OCI-LY7 (cell line): ENCODE data around the gene ELMO1. TPM values are rescaled to one million over a fixed set of nuclear protein-coding genes. Genes with fewer than 3 reads are reported as not detected.

Source experiments
- BruUV-seq: library from RNA; stranded (reverse); fragments of 400-500 nt; replicated peaks from 2 replicates; lab custom pipeline; 2021; lab: Mats Ljungman, UMichigan
- CTCF ChIA-PET: fragments of 300-600 bp; sonication (Branson Sonifier 250); formaldehyde crosslinking; loops from one replicate; lab custom pipeline; 2022; ENCODE audit warnings: antibody characterized with exemption; ENCODE audit not compliant: unreplicated experiment; lab: Charles Lee
- POLR2A ChIA-PET: fragments of 300-600 bp; sonication (Branson Sonifier 250); formaldehyde crosslinking; loops from one replicate; lab custom pipeline; 2022; ENCODE audit warnings: antibody characterized with exemption; lab: Charles Lee
- DNase-seq: peaks from one replicate; pipeline ENCODE4 v3.0.0-alpha.2; 2015; ENCODE audit warnings: low spot score
- H2AFZ ChIP-seq: fragments of 200-600 bp; sonication (generic), shearing (Covaris generic); 2 replicates; pipeline ENCODE4 v1.6.1; 2014; ENCODE audit warnings: mild to moderate bottlenecking, antibody characterized with exemption, low read length, moderate library complexity
- H3K27ac ChIP-seq: fragments of 200-600 bp; sonication (generic); 2 replicates; pipeline ENCODE4 v1.5.1; 2014; ENCODE audit warnings: mixed run types, low read depth, mild to moderate bottlenecking, moderate library complexity, low read length, inconsistent platforms; ENCODE audit not compliant: poor library complexity, severe bottlenecking
- H3K36me3 ChIP-seq: fragments of 200-600 bp; sonication (generic); 2 replicates; pipeline ENCODE4 v1.6.1; 2014; ENCODE audit warnings: mild to moderate bottlenecking, antibody characterized with exemption, low read length, moderate library complexity, mixed read lengths; ENCODE audit not compliant: insufficient read depth
- H3K4me1 ChIP-seq: fragments of 200-600 bp; sonication (generic); 2 replicates; pipeline ENCODE4 v1.5.1; 2014; ENCODE audit warnings: mild to moderate bottlenecking, low read length; ENCODE audit not compliant: insufficient read depth, poor library complexity, severe bottlenecking
- H3K4me2 ChIP-seq: fragments of 200-600 bp; sonication (generic); 2 replicates; pipeline ENCODE4 v1.6.1; 2014; ENCODE audit warnings: mild to moderate bottlenecking, low read length
- H3K4me3 ChIP-seq: fragments of 200-600 bp; sonication (generic); 2 replicates; pipeline ENCODE4 v1.5.1; 2014; ENCODE audit warnings: mild to moderate bottlenecking, low read depth, low read length; ENCODE audit not compliant: poor library complexity, severe bottlenecking
- H3K79me2 ChIP-seq: fragments of 200-600 bp; sonication (generic); 2 replicates; pipeline ENCODE4 v1.6.1; 2016; ENCODE audit warnings: low read depth, mild to moderate bottlenecking, low read length, moderate library complexity, mixed read lengths; ENCODE audit not compliant: insufficient read depth
- H3K9me2 ChIP-seq: fragments of 200-600 bp; sonication (generic); 2 replicates; pipeline ENCODE4 v1.6.1; 2016; ENCODE audit warnings: mild to moderate bottlenecking, low read length, mixed read lengths; ENCODE audit not compliant: insufficient read depth
- H3K9me3 ChIP-seq: fragments of 200-600 bp; sonication (generic); 2 replicates; pipeline ENCODE4 v1.6.1; 2014; ENCODE audit warnings: mild to moderate bottlenecking, mixed run types, low read length, mixed read lengths
- H4K20me1 ChIP-seq: fragments of 200-600 bp; sonication (generic); 2 replicates; pipeline ENCODE4 v1.6.1; 2014; ENCODE audit warnings: mild to moderate bottlenecking, antibody characterized with exemption, low read length, moderate library complexity, mixed read lengths; ENCODE audit not compliant: insufficient read depth
- EZH2phosphoT487 ChIP-seq: fragments of 200-600 bp; sonication (generic); IDR thresholded peaks from 2 replicates; pipeline ENCODE4 v1.6.1; 2018; ENCODE audit warnings: low read depth, borderline replicate concordance, mild to moderate bottlenecking, mixed run types, antibody characterized with exemption, low read length, moderate library complexity, mixed read lengths
- intact Hi-C: fragments of 100-400 bp; cut with micrococcal nuclease; formaldehyde crosslinking; loops from one replicate; pipeline ENCODE4 v1.10.0; 2022; ENCODE audit not compliant: unreplicated experiment
- total RNA-seq, 2 experiments: library from RNA; depleted of rRNA in 1 of 2; stranded (reverse); fragments of >200 nt in 1 of 2; shearing (Covaris generic) in 1 of 2; gene quantifications; 2 replicates each; pipeline ENCODE4 v1.2.3, GENCODE V29; 2014 to 2022
- TF ChIP-seq, protein P1 (sequence below): fragments of 200-600 bp; sonication (generic); conservative IDR thresholded peaks from 2 replicates; pipeline ENCODE4 v1.5.1; 2014; ENCODE audit warnings: mild to moderate bottlenecking, antibody characterized with exemption, low read length, moderate library complexity, mixed read lengths

ELMO1 gene
- total RNA-seq, 2 experiments from 2014 or later, result 101 to 103 TPM

DNA sequence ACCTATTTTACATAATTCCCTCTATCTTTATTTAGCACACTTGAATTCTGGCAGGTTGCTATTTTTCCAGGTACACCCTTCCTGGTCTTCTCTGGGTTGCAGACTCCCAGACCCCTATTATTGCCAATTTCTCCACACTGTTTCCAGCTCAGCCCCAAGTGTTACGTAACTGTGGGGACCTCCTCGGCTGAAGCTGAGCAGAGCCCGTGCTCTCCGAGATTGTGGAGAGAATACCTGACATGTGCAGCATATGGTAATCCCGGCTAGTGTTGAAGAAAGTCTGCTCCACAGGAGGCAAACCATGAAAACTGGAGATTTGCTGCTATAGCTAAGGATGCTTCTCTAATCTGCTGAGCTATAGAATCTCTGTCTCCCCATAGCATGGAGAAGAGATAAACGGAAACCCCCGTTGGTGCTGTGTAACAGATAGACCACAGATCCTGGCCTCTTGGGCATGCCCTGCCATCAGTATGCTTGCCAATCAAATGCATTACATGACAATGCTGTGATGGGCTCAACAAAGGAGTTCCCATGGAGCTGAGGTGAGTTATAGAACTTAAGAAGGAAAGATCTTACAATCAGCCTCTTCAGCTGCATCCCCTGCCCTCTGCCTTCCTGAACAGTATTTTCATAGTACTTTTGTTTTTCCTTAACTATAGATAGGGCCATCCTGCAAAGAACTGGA is 579.8 kb downstream of the ELMO1 start:
- Histone ChIP-seq H3K4me2 (no peak overlapping the region), H3K4me1 (no peaks in the 10 kb centered on the region), H4K20me1 (no peaks in the 10 kb centered on the region), H2AFZ (no peak overlapping the region), H3K4me3 (no peak overlapping the region), H3K79me2 (no peaks in the 10 kb centered on the region), H3K27ac (no peak overlapping the region), H3K9me3 (no peaks in the 10 kb centered on the region), H3K9me2 (no peaks in the 10 kb centered on the region), H3K36me3 (peaks cover 89% of the 10 kb centered on the region)
- DNase-seq, result no peak
- ChIA-PET POLR2A (interaction anchor here (0.6 to 0.7 kb wide), 2 partner anchors 842 to 952 kb away, joined by 3 to 5 read pairs; no protein-coding TSS in a partner anchor), CTCF (no interaction called here)
- intact Hi-C loops, result no loop called here
- TF ChIP-seq, protein P1, sequence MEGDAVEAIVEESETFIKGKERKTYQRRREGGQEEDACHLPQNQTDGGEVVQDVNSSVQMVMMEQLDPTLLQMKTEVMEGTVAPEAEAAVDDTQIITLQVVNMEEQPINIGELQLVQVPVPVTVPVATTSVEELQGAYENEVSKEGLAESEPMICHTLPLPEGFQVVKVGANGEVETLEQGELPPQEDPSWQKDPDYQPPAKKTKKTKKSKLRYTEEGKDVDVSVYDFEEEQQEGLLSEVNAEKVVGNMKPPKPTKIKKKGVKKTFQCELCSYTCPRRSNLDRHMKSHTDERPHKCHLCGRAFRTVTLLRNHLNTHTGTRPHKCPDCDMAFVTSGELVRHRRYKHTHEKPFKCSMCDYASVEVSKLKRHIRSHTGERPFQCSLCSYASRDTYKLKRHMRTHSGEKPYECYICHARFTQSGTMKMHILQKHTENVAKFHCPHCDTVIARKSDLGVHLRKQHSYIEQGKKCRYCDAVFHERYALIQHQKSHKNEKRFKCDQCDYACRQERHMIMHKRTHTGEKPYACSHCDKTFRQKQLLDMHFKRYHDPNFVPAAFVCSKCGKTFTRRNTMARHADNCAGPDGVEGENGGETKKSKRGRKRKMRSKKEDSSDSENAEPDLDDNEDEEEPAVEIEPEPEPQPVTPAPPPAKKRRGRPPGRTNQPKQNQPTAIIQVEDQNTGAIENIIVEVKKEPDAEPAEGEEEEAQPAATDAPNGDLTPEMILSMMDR, result no peak
- no peak for TF ChIP-seq EZH2phosphoT487
- BruUV-seq, result no TSS peak

DNA sequence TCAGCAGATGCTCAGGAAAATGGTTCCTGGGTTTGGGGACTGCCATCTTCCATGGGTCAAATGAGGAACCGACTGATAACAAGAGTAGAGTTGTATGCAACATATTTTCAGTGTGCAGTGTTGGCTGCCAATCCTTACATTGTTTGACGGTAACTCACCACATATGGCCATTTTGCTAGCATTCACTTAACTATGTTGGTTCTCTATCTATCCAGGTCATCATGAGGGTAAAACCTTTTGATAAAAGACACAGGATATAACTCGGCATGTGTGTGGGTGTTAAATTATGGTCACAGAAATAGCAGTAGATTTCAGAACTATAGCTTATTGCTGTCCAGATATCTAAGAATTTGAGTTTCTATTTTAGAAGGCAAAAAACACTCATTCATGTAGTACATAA is 583.6 kb downstream of the ELMO1 start:
- ChIA-PET CTCF (no interaction called here), POLR2A (interaction anchor here (0.6 kb wide), 1 partner anchor 11 kb away, joined by 4 read pairs; no protein-coding TSS in a partner anchor)
- Histone ChIP-seq H2AFZ (no peak overlapping the region), H3K4me1 (no peaks in the 10 kb centered on the region), H3K27ac (no peak overlapping the region), H3K4me3 (no peak overlapping the region), H3K79me2 (no peaks in the 10 kb centered on the region), H3K4me2 (no peak overlapping the region), H4K20me1 (no peaks in the 10 kb centered on the region), H3K9me2 (no peaks in the 10 kb centered on the region), H3K9me3 (no peaks in the 10 kb centered on the region), H3K36me3 (peaks cover 86% of the 10 kb centered on the region)
- no TSS peak for BruUV-seq
- no peak for TF ChIP-seq EZH2phosphoT487
- TF ChIP-seq, protein P1, result no peak
- DNase-seq, result no peak
- intact Hi-C loops, result no loop called here
